Stimulated activated CD4-positive, alpha-beta T cell treated with anti-CD3 and anti-CD28 coated beads, Interleukin-15, amount 100 ng/mL, for 1 hour (primary cell): ENCODE measurements around the gene CATSPERB.
"Not testable (repeated sequence)": the region's sequence is repeated elsewhere in the genome, so short reads cannot be mapped to it uniquely, and the experiment has no call there.

ENCODE experiments used
- DNase-seq, 2 donors: peaks; one replicate each; pipeline ENCODE4 v3.0.0-alpha.2; 2020; ENCODE audit warnings: low read depth in 1 of 2, low spot score in 1 of 2

The CATSPERB gene

GRCh38 chr14:91677687-91678086 is 54.2 kb downstream of the CATSPERB start:
- DNase-seq = not testable (repeated sequence)

- no peak for DNase-seq
These were observed 57.0 kb downstream of the CATSPERB start for GRCh38 chr14:91674911-91675310.

GRCh38 chr14:91669867-91670266 is 62.0 kb downstream of the CATSPERB start:
- DNase-seq = no peak

- not testable (repeated sequence) for DNase-seq
These were observed 64.8 kb downstream of the CATSPERB start for GRCh38 chr14:91667101-91667500.

- DNase-seq = no peak
These were observed 71.1 kb downstream of the CATSPERB start for GRCh38 chr14:91660790-91661189.

GRCh38 chr14:91654836-91655235 is 77.0 kb downstream of the CATSPERB start:
- DNase-seq = no peak

GRCh38 chr14:91653451-91653850 is 78.4 kb downstream of the CATSPERB start:
- DNase-seq = no peak

- DNase-seq = no peak
These were observed 82.0 kb downstream of the CATSPERB start for GRCh38 chr14:91649930-91650329.

- DNase-seq = no peak
These were observed 84.0 kb downstream of the CATSPERB start for GRCh38 chr14:91647856-91648255.

GRCh38 chr14:91636604-91637003 is 95.3 kb downstream of the CATSPERB start:
- DNase-seq = no peak

- DNase-seq = no peak
These were observed 107.1 kb downstream of the CATSPERB start for GRCh38 chr14:91624757-91625156.

- DNase-seq = no peak
These were observed 117.7 kb downstream of the CATSPERB start for GRCh38 chr14:91614187-91614586.

- no peak for DNase-seq
These were observed 118.3 kb downstream of the CATSPERB start for GRCh38 chr14:91613459-91614112.

GRCh38 chr14:91611528-91611927 is 120.4 kb downstream of the CATSPERB start:
- DNase-seq = no peak

GRCh38 chr14:91609161-91609560 is 122.7 kb downstream of the CATSPERB start:
- no peak for DNase-seq

GRCh38 chr14:91607322-91608047 is 124.4 kb downstream of the CATSPERB start:
- no peak for DNase-seq

GRCh38 chr14:91606851-91607250 is 125.0 kb downstream of the CATSPERB start:
- no peak for DNase-seq

GRCh38 chr14:91604611-91605010 is 127.3 kb downstream of the CATSPERB start:
- DNase-seq = not testable (repeated sequence)

- no peak for DNase-seq
These were observed 131.9 kb downstream of the CATSPERB start for GRCh38 chr14:91599994-91600393.

- no peak for DNase-seq
These were observed 136.2 kb downstream of the CATSPERB start for GRCh38 chr14:91595736-91596135.

GRCh38 chr14:91593957-91594356 is 137.9 kb downstream of the CATSPERB start:
- DNase-seq = not testable (repeated sequence)

- DNase-seq = no peak
These were observed 145.5 kb downstream of the CATSPERB start for GRCh38 chr14:91586410-91586809.

- DNase-seq = no peak
These were observed 146.0 kb downstream of the CATSPERB start for GRCh38 chr14:91585856-91586255.
